Panc1 (cell line): Measurements from ENCODE around the gene INCENP. TPM values are rescaled to one million over a fixed set of nuclear protein-coding genes. Genes with fewer than 3 reads are reported as not detected.

Experiments used
- ATAC-seq: fragments of 200-7000 bp; cut with Tn5 transposase; 2 replicates; pipeline ENCODE4 v1.9.1; 2020; ENCODE audit warnings: mild to moderate bottlenecking, moderate library complexity
- BruUV-seq: library from RNA; stranded (reverse); fragments of 400-500 nt; replicated peaks from 2 replicates; lab custom pipeline; 2021; lab: Mats Ljungman, UMichigan
- CTCF ChIA-PET: fragments of 300-600 bp; sonication (Branson Sonifier 250); formaldehyde crosslinking; loops from one replicate; lab custom pipeline; 2022; ENCODE audit warnings: antibody characterized with exemption; lab: Charles Lee
- POLR2A ChIA-PET: fragments of 300-600 bp; sonication (Branson Sonifier 250); formaldehyde crosslinking; loops from one replicate; lab custom pipeline; 2022; ENCODE audit warnings: antibody characterized with exemption; lab: Charles Lee
- DNase-seq: peaks from one replicate; pipeline ENCODE4 v3.0.0-alpha.2; 2010; ENCODE audit warnings: low read depth, low spot score
- H3K27ac ChIP-seq: 2 replicates; pipeline ENCODE4 v1.5.1; 2011; ENCODE audit warnings: mild to moderate bottlenecking, low read length, inconsistent platforms
- H3K27me3 ChIP-seq: fragments of 200-500 bp; sonication (Bioruptor generic); 2 replicates; pipeline ENCODE4 v1.6.0; 2014; ENCODE audit warnings: low read length, inconsistent platforms; ENCODE audit not compliant: control insufficient read depth, insufficient read depth
- H3K36me3 ChIP-seq: fragments of 200-500 bp; sonication (Bioruptor generic); 2 replicates; pipeline ENCODE4 v1.5.1; 2014; ENCODE audit warnings: inconsistent platforms, mild to moderate bottlenecking, low read length, moderate library complexity; ENCODE audit not compliant: control insufficient read depth, insufficient read depth
- H3K4me1 ChIP-seq: 2 replicates; pipeline ENCODE4 v1.5.1; 2011; ENCODE audit warnings: inconsistent platforms, mild to moderate bottlenecking, low read length, moderate library complexity; ENCODE audit not compliant: control insufficient read depth, insufficient read depth
- H3K4me3 ChIP-seq, 2 experiments: 2 replicates each; pipeline ENCODE4 v1.5.1; 2011 to 2012; ENCODE audit warnings: low read depth in 2 of 2, low read length in 2 of 2, mild to moderate bottlenecking in 2 of 2, inconsistent platforms in 1 of 2, moderate library complexity in 1 of 2
- H3K9me3 ChIP-seq: fragments of 200-500 bp; sonication (Bioruptor generic); 2 replicates; pipeline ENCODE4 v1.5.1; 2014; ENCODE audit warnings: low read depth, mild to moderate bottlenecking, inconsistent platforms, low read length, moderate library complexity; ENCODE audit not compliant: control insufficient read depth, insufficient read depth
- POLR2AphosphoS5 ChIP-seq: IDR thresholded peaks from 2 replicates; pipeline ENCODE4 v1.6.1; 2012; ENCODE audit warnings: mild to moderate bottlenecking, low read depth, low read length, moderate library complexity
- SIN3A ChIP-seq: IDR thresholded peaks from 2 replicates; pipeline ENCODE4 v1.6.1; 2012; ENCODE audit warnings: low read depth, mild to moderate bottlenecking, low read length, moderate library complexity, borderline replicate concordance; ENCODE audit not compliant: insufficient read depth
- TCF7L2 ChIP-seq: IDR thresholded peaks from 2 replicates; pipeline ENCODE4 v1.6.1; 2011; ENCODE audit warnings: mild to moderate bottlenecking, low read depth, low read length, inconsistent platforms
- in situ Hi-C: cut with HindIII; loops from 2 replicates; pipeline ENCODE4 v1.10.0; 2016; ENCODE audit warnings: low sequenced_read_pairs, low pct_unique_long_range_greater_than_20kb
- intact Hi-C: fragments of 100-400 bp; cut with micrococcal nuclease; formaldehyde crosslinking; loops from one replicate; pipeline ENCODE4 v1.10.0; 2022; ENCODE audit not compliant: unreplicated experiment
- total RNA-seq: library from RNA; stranded (reverse); gene quantifications from one replicate; pipeline ENCODE4 v1.2.1, GENCODE V29; 2021; ENCODE audit not compliant: unreplicated experiment
- TF ChIP-seq, protein P1 (sequence below), 2 experiments: IDR thresholded peaks; 2 replicates each; pipeline ENCODE4 v1.6.1; 2011 to 2012; ENCODE audit warnings: low read depth in 2 of 2, control low read depth in 1 of 2, low read length in 1 of 2, mild to moderate bottlenecking in 1 of 2, moderate library complexity in 1 of 2; ENCODE audit not compliant: insufficient read depth in 1 of 2
- TF ChIP-seq, protein P2 (sequence below): fragments of 450-650 bp; IDR thresholded peaks from 2 replicates; pipeline ENCODE4 v1.5.1; 2017; ENCODE audit warnings: mild to moderate bottlenecking

Gene INCENP
- total RNA-seq, 1 experiment from 2014 or later, result 81.5 TPM

- H3K27me3 ChIP-seq, result no peaks in the 10 kb centered on the region
- CTCF ChIA-PET, result no interaction called here
- BruUV-seq, result no TSS peak
- peaks cover 8% of the 10 kb centered on the region; the same call in 1 of the 2 replicates for H3K36me3 ChIP-seq
- H3K4me3 ChIP-seq, result no peak overlapping the region
- no peak overlapping the region for H3K27ac ChIP-seq
- TF ChIP-seq, protein P1, sequence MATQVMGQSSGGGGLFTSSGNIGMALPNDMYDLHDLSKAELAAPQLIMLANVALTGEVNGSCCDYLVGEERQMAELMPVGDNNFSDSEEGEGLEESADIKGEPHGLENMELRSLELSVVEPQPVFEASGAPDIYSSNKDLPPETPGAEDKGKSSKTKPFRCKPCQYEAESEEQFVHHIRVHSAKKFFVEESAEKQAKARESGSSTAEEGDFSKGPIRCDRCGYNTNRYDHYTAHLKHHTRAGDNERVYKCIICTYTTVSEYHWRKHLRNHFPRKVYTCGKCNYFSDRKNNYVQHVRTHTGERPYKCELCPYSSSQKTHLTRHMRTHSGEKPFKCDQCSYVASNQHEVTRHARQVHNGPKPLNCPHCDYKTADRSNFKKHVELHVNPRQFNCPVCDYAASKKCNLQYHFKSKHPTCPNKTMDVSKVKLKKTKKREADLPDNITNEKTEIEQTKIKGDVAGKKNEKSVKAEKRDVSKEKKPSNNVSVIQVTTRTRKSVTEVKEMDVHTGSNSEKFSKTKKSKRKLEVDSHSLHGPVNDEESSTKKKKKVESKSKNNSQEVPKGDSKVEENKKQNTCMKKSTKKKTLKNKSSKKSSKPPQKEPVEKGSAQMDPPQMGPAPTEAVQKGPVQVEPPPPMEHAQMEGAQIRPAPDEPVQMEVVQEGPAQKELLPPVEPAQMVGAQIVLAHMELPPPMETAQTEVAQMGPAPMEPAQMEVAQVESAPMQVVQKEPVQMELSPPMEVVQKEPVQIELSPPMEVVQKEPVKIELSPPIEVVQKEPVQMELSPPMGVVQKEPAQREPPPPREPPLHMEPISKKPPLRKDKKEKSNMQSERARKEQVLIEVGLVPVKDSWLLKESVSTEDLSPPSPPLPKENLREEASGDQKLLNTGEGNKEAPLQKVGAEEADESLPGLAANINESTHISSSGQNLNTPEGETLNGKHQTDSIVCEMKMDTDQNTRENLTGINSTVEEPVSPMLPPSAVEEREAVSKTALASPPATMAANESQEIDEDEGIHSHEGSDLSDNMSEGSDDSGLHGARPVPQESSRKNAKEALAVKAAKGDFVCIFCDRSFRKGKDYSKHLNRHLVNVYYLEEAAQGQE (IDR thresholded peaks at IDR 0.05; ENCODE audit: insufficient read depth in 1 of 2, low read depth in 2 of 2, low read length in 1 of 2), result no peak
- TF ChIP-seq SIN3A, result no peak
- TF ChIP-seq, protein P2, sequence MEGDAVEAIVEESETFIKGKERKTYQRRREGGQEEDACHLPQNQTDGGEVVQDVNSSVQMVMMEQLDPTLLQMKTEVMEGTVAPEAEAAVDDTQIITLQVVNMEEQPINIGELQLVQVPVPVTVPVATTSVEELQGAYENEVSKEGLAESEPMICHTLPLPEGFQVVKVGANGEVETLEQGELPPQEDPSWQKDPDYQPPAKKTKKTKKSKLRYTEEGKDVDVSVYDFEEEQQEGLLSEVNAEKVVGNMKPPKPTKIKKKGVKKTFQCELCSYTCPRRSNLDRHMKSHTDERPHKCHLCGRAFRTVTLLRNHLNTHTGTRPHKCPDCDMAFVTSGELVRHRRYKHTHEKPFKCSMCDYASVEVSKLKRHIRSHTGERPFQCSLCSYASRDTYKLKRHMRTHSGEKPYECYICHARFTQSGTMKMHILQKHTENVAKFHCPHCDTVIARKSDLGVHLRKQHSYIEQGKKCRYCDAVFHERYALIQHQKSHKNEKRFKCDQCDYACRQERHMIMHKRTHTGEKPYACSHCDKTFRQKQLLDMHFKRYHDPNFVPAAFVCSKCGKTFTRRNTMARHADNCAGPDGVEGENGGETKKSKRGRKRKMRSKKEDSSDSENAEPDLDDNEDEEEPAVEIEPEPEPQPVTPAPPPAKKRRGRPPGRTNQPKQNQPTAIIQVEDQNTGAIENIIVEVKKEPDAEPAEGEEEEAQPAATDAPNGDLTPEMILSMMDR, result no peak
- no peak for TF ChIP-seq POLR2AphosphoS5
- no peak for TF ChIP-seq TCF7L2
- no peaks in the 10 kb centered on the region; the same call in 1 of the 2 replicates for H3K9me3 ChIP-seq
- H3K4me1 ChIP-seq, result peaks cover 7% of the 10 kb centered on the region
- no peak for ATAC-seq
- POLR2A ChIA-PET, result no interaction called here
- intact Hi-C loops, result no loop called here
- in situ Hi-C loops, result no loop called here
- DNase-seq, result no peak
Observed at GRCh38 chr11:62120001-62120400, 3.8 kb upstream of the INCENP start.

GRCh38 chr11:62120431-62120830, 3.4 kb upstream of the INCENP start:
- POLR2A ChIA-PET, result no interaction called here

More at GRCh38 chr11:62120431-62120830, 3.4 kb upstream of the INCENP start:
- intact Hi-C loops, result no loop called here
- TF ChIP-seq, protein P2, result no peak
- TF ChIP-seq SIN3A (no peak), POLR2AphosphoS5 (no peak), TCF7L2 (no peak)
- TF ChIP-seq, protein P1 (IDR thresholded peaks at IDR 0.05; ENCODE audit: insufficient read depth in 1 of 2, low read depth in 2 of 2, low read length in 1 of 2), result no peak
- Histone ChIP-seq H3K4me3 (no peak overlapping the region), H3K9me3 (no peaks in the 10 kb centered on the region; the same call in 1 of the 2 replicates), H3K36me3 (peaks cover 9% of the 10 kb centered on the region; the same call in 1 of the 2 replicates), H3K27me3 (no peaks in the 10 kb centered on the region), H3K27ac (no peak overlapping the region), H3K4me1 (peaks cover 12% of the 10 kb centered on the region)
- ATAC-seq (no peak), DNase-seq (no peak)
- CTCF ChIA-PET, result interaction anchor here (0.7 kb wide), 1 partner anchor 220 kb away, joined by 6 read pairs; no protein-coding TSS in a partner anchor
- no TSS peak for BruUV-seq
- in situ Hi-C loops, result no loop called here
